HG02763 (cell line): Measurements from ENCODE around the gene GGCX.

Experiments
- ATAC-seq: cut with Tn5 transposase; IDR thresholded peaks from one replicate; pipeline ENCODE4 v1.9.1; 2021; ENCODE audit warnings: mild to moderate bottlenecking, moderate library complexity; ENCODE audit not compliant: unreplicated experiment

Gene GGCX

DNA sequence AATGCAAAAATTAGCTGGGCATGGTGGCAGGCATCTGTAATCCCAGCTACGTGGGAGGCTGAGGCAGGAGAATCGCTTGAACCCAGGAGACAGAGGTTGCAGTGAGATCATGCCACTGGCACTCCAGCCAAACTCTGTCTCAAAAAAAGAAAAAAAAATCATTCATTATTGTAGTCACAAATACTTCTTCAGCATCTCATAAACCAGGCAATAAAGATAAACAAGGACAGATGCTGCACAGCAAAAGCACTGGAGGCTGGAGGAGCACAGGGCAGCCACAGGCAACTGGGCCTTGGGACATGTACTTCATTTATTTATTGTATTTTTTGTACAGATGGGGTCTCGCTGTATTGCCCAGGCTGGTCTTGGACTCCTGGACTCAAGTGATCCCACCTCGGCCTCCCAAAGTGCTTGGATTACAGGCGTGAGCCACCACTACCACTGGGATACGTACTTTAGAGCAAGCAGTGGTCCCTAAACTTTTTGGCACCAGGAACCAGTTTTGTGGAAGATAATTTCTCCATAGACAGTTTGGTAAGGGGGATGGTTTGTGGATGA is 39.1 kb downstream of the GGCX start:
- ATAC-seq = no peak

GRCh38 chr2:85516653-85517389 is 44.5 kb downstream of the GGCX start:
- no peak for ATAC-seq

DNA sequence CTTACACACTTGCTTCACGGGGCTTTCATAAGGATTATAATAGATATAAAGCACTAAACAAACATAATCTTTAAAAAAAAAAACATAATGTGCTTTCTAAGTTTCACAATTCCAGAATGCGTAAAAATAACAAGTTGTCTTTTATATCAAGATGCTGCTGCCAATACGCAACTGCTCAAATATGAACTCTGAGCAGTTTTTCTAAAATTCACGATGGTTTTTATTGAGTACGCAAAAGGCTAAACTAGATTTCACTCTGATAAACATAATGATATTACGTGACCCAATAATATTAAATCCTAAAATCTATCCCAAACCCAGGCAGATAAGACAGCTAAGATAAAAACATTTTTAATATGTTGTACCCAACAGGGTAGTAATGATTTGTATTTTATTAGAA is 47.0 kb downstream of the GGCX start:
- ATAC-seq = no peak

GRCh38 chr2:85511008-85511811 is 50.1 kb downstream of the GGCX start:
- ATAC-seq = no peak

DNA sequence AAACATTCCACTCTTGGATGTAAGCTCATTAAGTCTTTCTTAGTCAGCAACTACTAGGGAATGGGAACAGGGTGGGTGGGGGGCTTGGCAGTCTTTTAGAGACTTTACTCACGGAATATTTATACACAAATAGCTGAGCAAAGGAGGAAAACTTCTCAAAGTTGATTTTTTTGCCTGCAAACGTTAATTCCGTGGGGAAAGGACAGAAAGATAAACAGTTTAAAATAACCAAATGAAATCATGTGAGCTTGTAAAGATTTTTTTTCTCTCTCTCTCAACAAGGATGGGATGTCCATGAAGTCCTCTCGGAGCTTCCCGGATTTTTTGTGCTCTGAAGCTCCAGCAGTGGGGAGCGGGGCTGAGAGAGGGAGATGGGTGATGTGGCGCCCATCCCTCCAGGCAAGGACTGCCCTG is 54.5 kb downstream of the GGCX start:
- ATAC-seq = no peak

DNA sequence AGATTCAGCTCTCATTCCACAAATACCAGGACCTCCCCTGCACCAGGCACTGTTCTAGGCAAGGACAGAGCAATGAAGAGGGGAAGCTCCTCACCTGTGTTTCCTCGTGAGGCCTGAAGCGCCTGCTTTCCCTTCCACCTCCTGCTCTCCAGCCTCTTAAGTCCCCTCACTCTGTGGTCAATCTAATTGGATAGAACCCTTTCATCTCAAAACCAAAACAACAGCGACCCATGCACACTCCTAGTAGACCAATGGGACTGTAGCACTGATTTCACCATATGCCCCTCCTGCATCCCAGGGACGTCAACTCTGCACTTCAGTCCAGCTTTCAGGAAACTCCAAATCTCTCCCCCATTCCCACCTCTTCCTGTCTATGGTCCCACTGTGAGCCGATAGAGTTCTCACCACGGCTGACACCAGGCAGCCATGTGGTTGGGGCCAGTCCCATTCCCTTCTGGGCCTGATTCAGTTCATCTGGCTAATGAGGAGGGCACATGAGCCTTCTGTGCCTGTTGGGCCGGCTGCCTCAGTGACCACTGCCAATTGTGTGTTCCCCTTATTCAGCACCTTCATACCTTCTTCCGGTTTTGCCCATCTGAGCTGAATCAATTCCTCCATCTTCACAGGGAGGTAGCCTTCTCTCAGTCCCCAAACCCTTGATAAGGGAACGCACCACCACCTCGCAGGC is 55.6 kb downstream of the GGCX start:
- no peak for ATAC-seq

DNA sequence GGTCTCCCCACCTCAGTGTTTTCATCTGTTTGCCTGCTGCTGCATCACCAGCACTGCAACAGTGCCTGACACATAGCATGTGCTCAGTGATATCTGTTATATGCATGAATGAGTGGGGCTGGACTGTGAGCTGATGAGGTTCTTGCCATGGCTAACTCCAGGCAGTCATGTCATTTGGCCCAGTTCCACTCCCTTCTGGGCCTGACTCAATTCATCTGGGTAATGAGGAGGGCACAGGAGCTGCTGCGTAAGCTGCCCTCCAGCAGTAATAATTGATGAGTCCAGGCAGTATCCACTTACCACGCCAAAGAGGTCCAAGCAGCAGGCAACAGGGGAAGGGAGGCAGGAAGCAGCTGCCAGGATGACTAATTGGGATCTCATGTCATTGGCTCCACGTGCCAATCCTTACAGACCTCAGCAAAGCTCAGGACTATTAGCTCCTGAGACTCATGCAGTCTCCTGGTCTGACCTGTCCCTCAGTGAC is 56.5 kb downstream of the GGCX start:
- ATAC-seq = no peak

DNA sequence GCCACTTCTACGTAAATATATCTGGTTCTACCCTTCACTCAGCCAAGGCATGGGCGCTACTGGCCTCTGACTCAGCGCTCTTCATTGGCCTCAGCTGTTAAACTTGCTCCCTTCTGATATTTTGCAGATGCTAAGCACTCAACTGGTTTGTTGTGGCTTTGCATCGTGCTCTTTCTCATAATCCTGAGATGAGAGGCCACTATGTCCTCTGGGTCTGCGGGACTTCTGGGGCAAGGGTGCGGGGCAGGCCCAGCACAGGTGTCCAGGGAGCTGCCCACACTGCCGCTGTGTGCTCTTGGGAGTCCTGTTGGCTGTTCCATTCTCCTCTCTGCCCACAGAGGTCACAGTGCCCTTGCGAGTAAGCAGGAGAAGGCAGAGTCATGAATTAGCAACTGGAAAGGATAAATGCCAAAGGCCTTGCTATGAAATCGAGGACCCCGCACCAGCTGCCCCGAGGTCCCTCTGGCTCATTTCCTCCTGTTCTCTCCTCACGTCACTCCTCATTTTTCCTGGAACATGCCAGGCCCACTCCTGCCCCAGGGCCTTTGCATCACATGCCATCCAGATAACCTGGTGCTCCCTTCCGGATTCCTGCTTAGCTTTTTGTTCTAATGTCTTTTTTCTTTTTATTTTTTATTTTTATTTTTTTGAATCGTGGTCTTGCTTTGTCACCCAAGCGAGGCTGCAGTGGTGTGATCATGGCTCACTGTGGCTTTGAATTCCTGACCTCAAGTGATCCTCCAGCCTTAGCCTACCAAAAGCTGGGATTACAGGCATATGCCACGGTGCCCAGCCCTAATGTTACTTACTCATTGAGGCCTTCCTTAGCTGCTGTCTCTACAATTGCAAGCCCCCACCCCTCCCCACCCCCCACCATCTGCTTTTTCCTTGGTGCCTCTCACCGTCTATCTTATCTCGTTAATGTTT is 57.2 kb downstream of the GGCX start:
- no peak for ATAC-seq

DNA sequence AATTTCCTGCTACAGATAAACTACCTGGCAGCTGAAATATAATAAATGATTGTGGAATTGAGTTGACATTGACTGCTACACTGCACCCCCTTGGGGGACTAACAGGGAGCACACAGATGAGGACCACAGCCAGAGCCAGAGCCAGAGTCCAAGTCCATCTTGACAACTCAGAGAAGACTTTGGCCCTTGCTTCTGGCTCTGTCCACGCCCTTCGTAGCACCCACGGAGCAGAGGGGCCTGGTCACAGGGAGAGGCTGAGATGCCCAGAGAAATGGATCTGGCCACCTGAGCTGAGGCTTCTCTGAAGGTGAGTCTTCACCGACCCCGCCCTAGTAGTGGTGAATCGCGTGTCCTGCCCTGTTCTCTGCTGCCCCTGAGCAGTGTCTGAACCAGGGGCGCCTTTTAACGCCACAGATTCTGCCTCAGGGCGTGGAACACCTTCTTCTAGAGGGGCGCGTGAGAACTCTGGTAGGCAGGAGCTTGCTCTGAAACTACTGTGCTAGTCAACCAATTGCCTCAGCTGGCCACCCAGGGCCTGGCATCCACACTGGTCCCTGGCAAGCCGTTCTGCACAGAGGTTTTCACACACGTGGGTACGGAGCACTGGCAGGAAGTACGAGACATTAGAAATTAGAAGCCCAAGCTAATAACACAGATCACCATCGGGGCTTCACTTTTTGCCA is 58.0 kb downstream of the GGCX start:
- ATAC-seq = no peak

DNA sequence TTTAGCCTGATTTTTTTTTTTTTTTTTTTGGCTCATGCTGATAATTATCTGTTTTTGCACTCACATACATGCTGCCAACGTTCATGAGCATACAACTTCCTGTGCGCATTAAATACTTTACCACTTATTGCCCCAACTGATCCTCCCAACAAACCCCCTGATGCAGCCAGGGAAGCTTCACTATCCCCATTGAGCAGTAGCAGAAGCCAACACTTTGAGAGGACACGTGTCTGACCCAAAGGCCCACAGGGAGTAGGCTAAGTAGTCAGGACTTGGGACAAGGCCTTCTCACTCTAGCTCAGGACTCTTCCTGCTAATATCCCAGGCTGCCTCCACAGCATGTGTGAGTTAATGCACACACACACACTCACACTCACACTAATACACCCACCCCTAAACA is 58.6 kb downstream of the GGCX start:
- ATAC-seq = no peak

DNA sequence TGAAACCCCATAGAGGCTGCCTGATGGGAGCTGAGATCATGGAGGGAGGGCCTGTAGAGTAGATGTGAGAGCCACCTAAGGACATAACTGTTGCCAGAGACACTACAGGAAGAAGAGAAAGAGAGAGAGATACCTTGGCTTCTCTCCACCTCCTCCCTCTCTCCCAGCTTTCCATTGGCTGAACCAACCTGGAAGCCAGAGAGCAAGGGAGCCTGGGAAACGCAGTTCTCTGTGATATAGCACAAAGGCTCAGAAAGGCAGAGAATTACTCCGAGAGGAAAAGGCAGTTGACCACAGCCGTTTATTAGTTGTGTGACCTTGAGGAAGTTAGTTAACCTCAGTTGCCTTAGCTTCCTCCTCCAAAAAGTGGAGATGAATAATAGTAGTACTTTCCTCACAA is 60.0 kb downstream of the GGCX start:
- ATAC-seq = no peak

- no peak for ATAC-seq
These were observed 63.2 kb downstream of the GGCX start for GRCh38 chr2:85497944-85498630.

DNA sequence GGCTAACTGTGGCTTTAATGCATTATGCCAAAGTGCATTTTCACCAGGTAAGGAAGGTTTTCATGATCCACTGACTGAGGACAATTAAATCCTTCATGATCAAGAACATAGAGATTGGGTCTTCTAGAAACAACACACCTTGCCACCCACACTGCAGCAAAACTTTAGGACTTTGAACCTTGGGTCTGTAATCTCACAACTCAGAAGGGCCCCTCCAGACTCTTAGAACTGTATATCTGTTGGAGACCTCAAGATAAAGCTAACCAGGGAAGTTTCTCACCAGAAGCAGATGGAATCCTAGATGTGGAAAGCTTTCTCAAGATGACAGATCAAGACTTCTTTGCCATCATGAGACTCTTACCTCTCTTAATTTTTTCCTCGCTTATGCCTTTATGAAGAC is 64.9 kb downstream of the GGCX start:
- ATAC-seq = no peak
